Measurements from ENCODE around the gene TBC1D10A. TPM values are rescaled to one million over a fixed set of nuclear protein-coding genes. Genes with fewer than 3 reads are reported as not detected.

TBC1D10A gene
- total and polyA plus RNA-seq, 8 donors, result 4.0 to 19.4 (median 7.6) TPM

DNA sequence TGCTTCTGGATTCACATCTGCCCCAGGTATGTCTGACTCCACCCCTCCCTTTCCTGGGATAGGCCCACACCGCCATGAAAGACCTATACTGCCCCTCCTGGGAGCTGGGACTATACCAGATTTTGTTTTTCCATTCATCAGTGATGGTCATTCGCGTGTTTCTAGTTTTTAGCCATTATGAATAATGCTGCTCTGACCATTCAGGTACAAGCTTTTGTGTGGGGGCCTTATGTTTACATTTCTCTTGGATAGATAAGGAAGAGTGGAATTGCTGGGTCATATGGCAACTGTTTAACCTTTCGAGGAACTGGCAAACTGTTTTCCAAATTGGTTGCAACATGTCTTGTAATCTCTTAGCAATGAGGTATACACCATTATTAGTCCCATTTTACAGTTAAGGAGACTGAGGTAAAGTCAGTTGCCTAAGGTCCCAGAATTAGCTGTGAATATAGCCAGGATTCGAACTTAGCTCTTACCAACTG, 1.2 kb upstream of the TBC1D10A start:
- H3K9me3 ChIP-seq, result no peaks in the 10 kb centered on the region
- WGBS, 2 donors, result 31 to 35% methylated on average over 5 of the region's 5 CpGs
- ATAC-seq (peak; percentile 39 to 66 (median 50)), DNase-seq (peak in 3 of 6 donors; percentile 36 to 53 (median 46)), FAIRE-seq (peak; percentile 20)
- peaks cover 0 to 31% (median 18%) of the 10 kb centered on the region in 3 donors for H3K4me1 ChIP-seq
- peak overlapping the region in 1 of 4 donors; percentile 95 for H3K4me3 ChIP-seq
- H3K36me3 ChIP-seq, result peaks cover 0 to 8% (median 0%) of the 10 kb centered on the region in 3 donors
- intact Hi-C loops (cut with DNase I), result no loop called here
- TF ChIP-seq, protein P1, sequence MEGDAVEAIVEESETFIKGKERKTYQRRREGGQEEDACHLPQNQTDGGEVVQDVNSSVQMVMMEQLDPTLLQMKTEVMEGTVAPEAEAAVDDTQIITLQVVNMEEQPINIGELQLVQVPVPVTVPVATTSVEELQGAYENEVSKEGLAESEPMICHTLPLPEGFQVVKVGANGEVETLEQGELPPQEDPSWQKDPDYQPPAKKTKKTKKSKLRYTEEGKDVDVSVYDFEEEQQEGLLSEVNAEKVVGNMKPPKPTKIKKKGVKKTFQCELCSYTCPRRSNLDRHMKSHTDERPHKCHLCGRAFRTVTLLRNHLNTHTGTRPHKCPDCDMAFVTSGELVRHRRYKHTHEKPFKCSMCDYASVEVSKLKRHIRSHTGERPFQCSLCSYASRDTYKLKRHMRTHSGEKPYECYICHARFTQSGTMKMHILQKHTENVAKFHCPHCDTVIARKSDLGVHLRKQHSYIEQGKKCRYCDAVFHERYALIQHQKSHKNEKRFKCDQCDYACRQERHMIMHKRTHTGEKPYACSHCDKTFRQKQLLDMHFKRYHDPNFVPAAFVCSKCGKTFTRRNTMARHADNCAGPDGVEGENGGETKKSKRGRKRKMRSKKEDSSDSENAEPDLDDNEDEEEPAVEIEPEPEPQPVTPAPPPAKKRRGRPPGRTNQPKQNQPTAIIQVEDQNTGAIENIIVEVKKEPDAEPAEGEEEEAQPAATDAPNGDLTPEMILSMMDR (IDR thresholded peaks at IDR 0.05), result no peak
- H3K27me3 ChIP-seq, result no peaks in the 10 kb centered on the region
- peak overlapping the region; percentile 29 to 88 (median 78) for H3K27ac ChIP-seq

DNA sequence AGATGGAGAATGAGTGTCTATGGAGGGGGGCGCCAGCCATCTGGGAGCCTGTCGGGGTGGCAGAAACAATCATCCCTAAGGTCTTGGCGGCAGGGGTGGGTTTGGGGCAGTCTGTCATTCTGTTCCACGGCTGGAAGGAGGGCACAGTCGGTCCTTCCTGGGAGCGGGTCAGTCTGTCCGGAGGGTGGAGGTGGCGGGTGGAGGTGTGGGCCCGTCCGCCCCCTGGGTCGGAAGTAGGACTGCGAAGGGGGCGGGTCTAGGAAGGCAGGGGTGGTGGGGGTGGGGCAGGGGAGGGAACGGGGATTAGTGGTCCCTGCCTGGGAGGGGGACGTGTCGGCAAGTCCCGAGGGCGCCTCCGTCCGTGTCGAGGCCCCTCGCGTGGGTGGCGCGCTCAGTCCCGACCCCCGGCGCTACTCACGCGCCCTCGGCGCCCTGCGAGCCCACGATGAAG, 461 bp downstream of the TBC1D10A start:
- 0 to 1% methylated on average over 26 to 34 of the region's 34 CpGs for WGBS, 2 donors
- FAIRE-seq, result no peak

DNA sequence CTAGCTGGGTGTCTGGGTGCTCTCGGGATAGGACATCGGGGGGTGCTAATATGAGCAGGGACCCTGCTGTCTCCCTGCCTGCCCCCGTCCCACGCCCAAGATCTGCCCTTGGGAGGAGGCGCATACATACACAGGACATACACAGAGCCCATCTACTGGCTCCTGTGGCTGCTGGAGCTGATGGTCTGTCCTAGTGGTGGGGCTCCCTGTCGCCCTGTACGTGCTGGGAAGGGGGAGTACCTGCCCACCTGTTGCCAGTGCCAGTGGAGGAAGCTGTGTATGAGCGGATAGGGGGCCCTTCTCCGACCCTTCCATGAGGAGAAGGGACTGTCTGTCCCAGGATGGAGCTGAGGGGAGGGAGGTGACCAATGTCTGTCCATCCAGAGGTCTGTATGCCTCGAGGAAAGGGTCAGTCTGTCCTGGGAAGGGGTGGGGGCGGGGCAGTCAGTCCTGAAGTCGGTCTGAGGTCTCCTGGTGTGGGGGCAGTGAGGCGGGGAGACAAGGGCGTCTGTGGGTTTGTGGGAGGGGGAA, 952 bp downstream of the TBC1D10A start:
- 32 to 36% methylated on average over 14 of the region's 14 CpGs for WGBS, 2 donors
- intact Hi-C loops (cut with DNase I), result no loop called here
- ATAC-seq (no peak), DNase-seq (no peak), FAIRE-seq (no peak)
- TF ChIP-seq, protein P1 (IDR thresholded peaks at IDR 0.05), result no peak
- H3K27ac ChIP-seq, result peak overlapping the region in 2 of 4 donors; percentile 28 to 79
- H3K4me1 ChIP-seq, result peaks cover 0 to 31% (median 18%) of the 10 kb centered on the region in 3 donors
- H3K27me3 ChIP-seq, result no peaks in the 10 kb centered on the region
- H3K9me3 ChIP-seq, result no peaks in the 10 kb centered on the region
- H3K4me3 ChIP-seq, result peak overlapping the region; percentile 89 to 100 (median 92)
- no peaks in the 10 kb centered on the region for H3K36me3 ChIP-seq

More for the DNA sequence above, 461 bp downstream of the TBC1D10A start:
- H3K27ac ChIP-seq, result peak overlapping the region; percentile 69 to 86 (median 74)
- TF ChIP-seq, protein P1 (IDR thresholded peaks at IDR 0.05), result no peak
- DNase-seq (peak in 4 of 6 donors; percentile 41 to 78 (median 56)), ATAC-seq (peak; percentile 25 to 44 (median 35))
- peak overlapping the region; percentile 89 to 100 (median 92) for H3K4me3 ChIP-seq
- H3K27me3 ChIP-seq, result no peaks in the 10 kb centered on the region
- H3K4me1 ChIP-seq, result peaks cover 0 to 31% (median 18%) of the 10 kb centered on the region in 3 donors
- H3K9me3 ChIP-seq, result no peaks in the 10 kb centered on the region
- intact Hi-C loops (cut with DNase I), result no loop called here
- H3K36me3 ChIP-seq, result peaks cover 0 to 2% (median 0%) of the 10 kb centered on the region in 3 donors

DNA sequence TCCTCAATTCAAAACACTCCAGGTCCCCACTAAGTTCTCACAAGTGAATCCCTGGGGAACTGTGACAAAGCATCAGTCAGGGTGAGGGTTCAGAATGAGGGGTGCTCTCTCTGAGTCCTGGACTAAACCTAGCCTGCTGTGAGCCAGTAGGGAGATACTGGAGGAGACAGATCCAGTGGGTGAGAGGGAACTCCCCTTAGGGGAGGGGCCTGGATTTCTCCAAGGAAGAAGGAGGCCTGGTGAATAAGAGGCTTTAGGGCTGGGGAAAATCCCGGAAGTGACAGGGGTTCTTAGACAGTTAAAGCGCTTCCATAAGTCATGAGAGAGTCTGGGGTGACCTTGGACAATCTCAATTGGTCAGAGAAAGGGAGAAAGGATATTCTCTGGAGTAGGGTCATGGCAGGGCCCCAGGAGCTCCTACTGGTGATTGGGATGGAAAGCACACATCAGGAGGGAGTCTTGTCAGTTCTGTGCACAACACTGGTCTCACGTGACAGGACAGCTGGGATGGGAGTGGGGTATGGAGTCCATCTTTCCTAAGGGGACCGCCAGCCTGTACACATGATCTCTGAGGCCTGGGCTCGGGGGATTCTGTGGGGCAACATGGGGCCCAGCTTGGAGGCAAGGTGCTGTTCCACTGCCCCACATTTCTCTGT, 1.5 kb downstream of the TBC1D10A start:
- 52 to 63% methylated on average over 5 of the region's 5 CpGs for WGBS, 2 donors
- DNase-seq, result no peak
- no peaks in the 10 kb centered on the region for H3K9me3 ChIP-seq
- TF ChIP-seq, protein P1 (IDR thresholded peaks at IDR 0.05), result no peak
- no peaks in the 10 kb centered on the region for H3K27me3 ChIP-seq
- peak in 2 of 4 donors; percentile 5 to 16 for ATAC-seq
- intact Hi-C loops (cut with DNase I), result no loop called here
- peak overlapping the region in 1 of 4 donors; percentile 28 for H3K27ac ChIP-seq
- peak overlapping the region in 3 of 4 donors; percentile 8 to 95 (median 89) for H3K4me3 ChIP-seq
- H3K36me3 ChIP-seq, result no peaks in the 10 kb centered on the region
- peaks cover 0 to 31% (median 18%) of the 10 kb centered on the region in 3 donors for H3K4me1 ChIP-seq
- FAIRE-seq, result no peak

All from pancreas (tissue), 10 donors.